GM18867 (cell line): ENCODE data around the gene PCDHGA3.
"Not testable (repeated sequence)": the region's sequence is repeated elsewhere in the genome, so short reads cannot be mapped to it uniquely, and the experiment has no call there.

Experiments used
- ATAC-seq: cut with Tn5 transposase; IDR thresholded peaks from one replicate; pipeline ENCODE4 v1.9.1; 2021; ENCODE audit warnings: mild to moderate bottlenecking, moderate library complexity; ENCODE audit not compliant: unreplicated experiment

The PCDHGA3 gene

DNA sequence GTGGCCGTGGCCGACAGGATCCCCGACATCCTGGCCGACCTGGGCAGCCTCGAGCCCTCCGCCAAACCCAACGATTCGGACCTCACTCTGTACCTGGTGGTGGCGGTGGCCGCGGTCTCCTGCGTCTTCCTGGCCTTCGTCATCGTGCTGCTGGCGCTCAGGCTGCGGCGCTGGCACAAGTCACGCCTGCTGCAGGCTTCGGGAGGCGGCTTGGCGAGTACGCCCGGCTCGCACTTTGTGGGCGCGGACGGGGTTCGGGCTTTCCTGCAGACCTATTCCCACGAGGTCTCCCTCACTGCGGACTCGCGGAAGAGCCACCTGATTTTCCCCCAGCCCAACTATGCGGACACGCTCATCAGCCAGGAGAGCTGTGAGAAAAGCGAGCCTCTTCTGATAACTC is 2.4 kb downstream of the PCDHGA3 start:
- not testable (repeated sequence) for ATAC-seq

- peak; percentile 96 for ATAC-seq
These were observed 6.4 kb downstream of the PCDHGA3 start, which contains the start of gene PCDHGB1 for GRCh38 chr5:141349917-141350619. PCDHGB1 (plus strand) TSS chr5:141350099; CDS start chr5:141350261, 162 bp downstream.

- no peak for ATAC-seq
These were observed 8.0 kb downstream of the PCDHGA3 start for GRCh38 chr5:141351591-141351990.

- ATAC-seq, result no peak
These were observed 11.4 kb downstream of the PCDHGA3 start, which contains the start of gene PCDHGA4 for GRCh38 chr5:141354900-141355469. PCDHGA4 (plus strand) TSS chr5:141355021; CDS start chr5:141355108, 87 bp downstream.

DNA sequence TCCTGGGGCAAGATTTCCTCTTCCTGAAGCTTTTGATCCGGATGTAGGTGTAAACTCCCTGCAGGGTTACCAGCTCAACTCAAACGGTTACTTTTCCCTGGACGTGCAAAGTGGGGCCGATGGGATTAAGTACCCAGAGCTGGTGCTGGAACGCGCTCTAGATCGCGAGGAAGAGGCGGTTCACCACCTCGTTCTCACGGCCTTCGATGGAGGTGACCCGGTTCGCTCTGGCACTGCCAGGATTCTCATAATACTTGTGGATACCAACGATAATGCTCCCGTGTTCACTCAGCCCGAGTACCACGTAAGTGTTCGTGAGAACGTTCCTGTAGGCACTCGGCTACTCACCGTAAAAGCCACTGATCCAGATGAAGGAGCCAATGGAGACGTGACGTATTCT is 12.0 kb downstream of the PCDHGA3 start:
- ATAC-seq, result no peak

DNA sequence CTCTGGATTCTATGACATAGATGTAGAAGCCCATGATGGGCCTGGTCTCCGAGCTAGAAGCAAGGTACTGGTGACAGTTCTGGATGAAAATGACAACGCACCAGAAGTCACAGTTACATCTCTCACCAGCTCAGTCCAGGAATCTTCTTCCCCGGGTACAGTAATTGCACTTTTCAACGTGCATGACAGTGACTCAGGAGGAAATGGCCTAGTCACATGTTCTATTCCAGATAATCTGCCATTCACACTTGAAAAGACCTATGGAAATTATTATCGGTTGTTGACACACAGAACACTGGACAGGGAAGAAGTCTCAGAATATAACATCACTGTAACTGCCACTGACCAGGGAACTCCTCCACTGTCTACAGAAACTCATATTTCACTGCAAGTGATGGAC is 12.5 kb downstream of the PCDHGA3 start:
- no peak for ATAC-seq

- ATAC-seq, result no peak
These were observed 13.3 kb downstream of the PCDHGA3 start for GRCh38 chr5:141356950-141357349.

- ATAC-seq, result no peak
These were observed 16.3 kb downstream of the PCDHGA3 start, which contains the start of gene PCDHGB2 for GRCh38 chr5:141359790-141360426. PCDHGB2 (plus strand) TSS chr5:141359994; CDS start chr5:141360136, 142 bp downstream.

DNA sequence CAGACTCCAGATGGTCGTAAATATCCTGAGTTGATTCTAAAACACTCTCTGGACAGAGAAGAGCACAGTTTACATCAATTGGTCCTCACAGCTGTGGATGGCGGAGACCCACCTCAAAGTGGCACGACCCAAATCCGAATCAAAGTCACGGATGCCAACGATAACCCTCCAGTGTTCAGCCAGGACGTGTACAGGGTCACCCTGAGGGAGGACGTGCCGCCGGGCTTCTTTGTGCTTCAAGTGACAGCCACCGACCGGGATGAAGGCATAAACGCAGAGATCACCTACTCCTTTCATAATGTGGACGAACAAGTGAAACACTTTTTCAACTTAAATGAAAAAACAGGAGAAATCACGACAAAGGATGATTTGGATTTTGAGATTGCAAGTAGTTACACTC is 17.1 kb downstream of the PCDHGA3 start:
- no peak for ATAC-seq

GRCh38 chr5:141362719-141363118 is 19.1 kb downstream of the PCDHGA3 start:
- no peak for ATAC-seq

DNA sequence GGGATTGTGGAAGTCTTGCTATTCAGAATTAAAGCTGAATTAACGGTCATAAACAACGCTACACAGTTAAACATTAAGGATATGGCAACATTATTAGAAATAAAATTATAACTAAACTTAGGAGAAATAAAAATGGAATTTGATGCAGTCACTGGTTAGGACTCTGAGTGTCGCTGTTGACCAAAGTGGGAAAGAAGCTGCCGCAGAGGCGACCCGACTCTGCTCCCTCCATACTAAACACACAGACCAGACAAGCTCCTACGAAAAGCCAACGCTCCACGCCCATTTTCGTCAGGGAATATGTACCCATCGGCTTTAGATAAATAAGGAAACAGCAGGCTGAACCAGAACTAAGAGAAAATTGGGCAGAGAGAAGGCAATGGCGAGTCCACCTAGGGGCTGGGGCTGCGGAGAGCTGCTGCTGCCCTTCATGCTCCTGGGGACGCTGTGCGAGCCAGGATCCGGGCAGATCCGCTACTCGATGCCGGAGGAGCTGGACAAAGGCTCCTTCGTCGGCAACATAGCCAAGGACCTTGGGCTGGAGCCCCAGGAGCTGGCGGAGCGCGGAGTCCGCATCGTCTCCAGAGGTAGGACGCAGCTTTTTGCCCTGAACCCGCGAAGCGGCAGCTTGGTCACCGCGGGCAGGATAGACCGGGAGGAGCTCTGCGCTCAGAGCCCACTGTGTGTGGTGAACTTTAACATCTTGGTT is 20.5 kb downstream of the PCDHGA3 start, which contains the start of gene PCDHGA5:
PCDHGA5 (plus strand) TSS at position 211 of the 709 bp plus-strand sequence; CDS start at position 380, 169 bp downstream.
- ATAC-seq, result no peak

DNA sequence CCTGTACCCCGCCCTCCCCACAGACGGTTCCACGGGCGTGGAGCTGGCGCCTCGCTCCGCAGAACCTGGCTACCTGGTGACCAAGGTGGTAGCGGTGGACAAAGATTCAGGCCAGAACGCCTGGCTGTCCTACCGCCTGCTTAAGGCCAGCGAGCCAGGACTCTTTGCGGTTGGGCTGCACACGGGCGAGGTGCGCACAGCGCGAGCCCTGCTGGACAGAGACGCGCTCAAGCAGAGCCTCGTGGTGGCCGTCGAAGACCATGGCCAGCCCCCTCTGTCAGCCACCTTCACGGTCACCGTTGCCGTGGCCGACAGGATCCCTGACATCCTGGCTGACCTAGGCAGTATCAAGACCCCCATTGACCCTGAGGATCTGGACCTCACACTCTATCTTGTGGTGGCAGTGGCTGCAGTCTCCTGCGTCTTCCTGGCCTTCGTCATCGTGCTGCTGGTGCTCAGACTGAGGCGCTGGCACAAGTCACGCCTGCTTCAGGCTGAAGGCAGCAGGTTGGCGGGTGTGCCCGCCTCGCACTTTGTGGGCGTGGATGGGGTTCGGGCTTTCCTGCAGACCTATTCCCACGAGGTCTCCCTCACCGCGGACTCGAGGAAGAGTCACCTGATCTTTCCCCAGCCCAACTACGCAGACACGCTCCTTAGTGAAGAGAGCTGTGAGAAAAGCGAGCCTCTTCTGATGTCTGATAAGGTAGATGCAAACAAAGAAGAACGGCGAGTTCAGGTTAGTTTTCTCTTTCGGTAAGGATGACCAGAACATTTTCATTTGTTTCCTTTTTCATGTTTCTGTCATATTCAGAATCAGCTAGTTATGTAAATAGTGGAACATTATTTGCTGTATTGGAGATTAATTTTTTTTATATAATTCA is 22.6 kb downstream of the PCDHGA3 start:
- ATAC-seq, result no peak

- peak; percentile 95 for ATAC-seq
These were observed 26.6 kb downstream of the PCDHGA3 start, which contains the start of gene PCDHGB3 for GRCh38 chr5:141369994-141370848. PCDHGB3 (plus strand) TSS chr5:141370242; CDS start chr5:141370395, 153 bp downstream.

DNA sequence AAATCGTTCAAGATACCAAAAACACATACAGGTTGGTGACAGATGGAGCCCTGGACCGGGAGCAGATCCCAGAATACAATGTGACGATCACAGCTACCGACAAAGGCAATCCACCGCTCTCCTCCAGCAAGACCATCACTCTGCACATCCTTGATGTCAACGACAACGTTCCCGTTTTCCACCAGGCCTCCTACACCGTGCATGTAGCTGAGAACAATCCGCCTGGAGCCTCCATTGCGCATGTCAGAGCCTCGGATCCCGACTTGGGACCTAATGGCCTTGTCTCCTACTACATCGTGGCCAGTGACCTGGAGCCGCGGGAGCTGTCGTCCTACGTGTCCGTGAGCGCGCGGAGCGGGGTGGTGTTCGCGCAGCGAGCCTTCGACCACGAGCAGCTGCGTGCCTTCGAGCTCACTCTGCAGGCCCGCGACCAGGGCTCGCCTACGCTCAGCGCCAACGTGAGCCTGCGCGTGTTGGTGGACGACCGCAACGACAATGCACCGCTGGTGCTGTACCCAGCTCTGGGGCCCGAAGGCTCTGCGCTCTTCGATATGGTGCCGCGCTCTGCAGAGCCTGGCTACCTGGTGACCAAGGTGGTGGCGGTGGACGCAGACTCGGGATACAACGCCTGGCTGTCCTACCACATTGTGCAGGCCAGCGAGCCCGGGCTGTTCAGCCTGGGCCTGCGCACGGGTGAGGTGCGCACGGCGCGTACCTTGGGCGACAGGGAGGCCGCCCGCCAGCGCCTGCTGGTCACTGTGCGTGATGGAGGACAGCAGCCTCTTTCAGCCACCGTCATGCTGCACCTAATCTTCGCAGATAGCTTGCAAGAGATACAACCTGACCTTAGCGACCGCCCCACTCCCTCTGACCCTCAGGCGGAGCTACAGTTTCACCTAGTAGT is 28.2 kb downstream of the PCDHGA3 start:
- ATAC-seq, result no peak

DNA sequence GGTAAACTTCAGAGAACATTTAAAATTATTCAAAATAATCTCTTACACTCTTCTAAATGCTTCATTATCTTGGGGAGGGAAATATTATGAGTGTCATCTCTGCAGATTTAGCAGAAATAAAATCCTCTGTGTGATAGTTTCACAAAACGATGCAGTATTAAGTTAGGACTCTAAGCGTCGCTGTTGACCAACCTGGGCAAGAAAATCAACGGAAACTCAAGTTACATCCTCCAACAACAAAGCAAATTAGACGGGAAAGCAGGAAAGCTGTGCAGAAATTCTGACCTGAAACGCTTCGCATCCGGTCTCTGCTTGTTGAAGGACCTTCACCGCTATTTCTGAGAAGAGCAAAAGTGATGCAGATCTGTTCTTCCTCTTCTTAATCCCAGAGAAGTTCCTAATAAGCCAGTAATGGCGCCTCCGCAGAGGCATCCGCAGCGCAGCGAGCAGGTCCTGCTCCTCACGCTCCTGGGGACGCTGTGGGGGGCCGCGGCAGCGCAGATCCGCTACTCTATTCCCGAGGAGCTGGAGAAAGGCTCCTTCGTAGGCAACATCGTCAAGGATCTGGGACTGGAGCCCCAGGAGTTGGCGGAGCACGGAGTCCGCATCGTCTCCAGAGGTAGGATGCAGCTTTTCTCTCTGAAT is 30.2 kb downstream of the PCDHGA3 start, which contains the start of gene PCDHGA6:
PCDHGA6 (plus strand) TSS at position 219 of the 645 bp plus-strand sequence; CDS start at position 412, 193 bp downstream.
- ATAC-seq, result no peak

- no peak for ATAC-seq
These were observed 31.0 kb downstream of the PCDHGA3 start for GRCh38 chr5:141374627-141375026.

GRCh38 chr5:141375444-141376155 is 32.0 kb downstream of the PCDHGA3 start:
- ATAC-seq, result not testable (repeated sequence)
